Mononuclear cell (primary cell): ENCODE measurements around the gene RRAGA. TPM values are rescaled to one million over a fixed set of nuclear protein-coding genes. Genes with fewer than 3 reads are reported as not detected.
"Not testable (repeated sequence)": the region's sequence is repeated elsewhere in the genome, so short reads cannot be mapped to it uniquely, and the experiment has no call there.

Source experiments
- H3K27me3 ChIP-seq: 2 replicates; pipeline ENCODE4 v1.6.0; 2011; ENCODE audit warnings: low read length, control low read depth; ENCODE audit not compliant: insufficient read depth
- H3K4me1 ChIP-seq: 2 replicates; pipeline ENCODE4 v1.5.1; 2011; ENCODE audit warnings: mild to moderate bottlenecking, low read length, control low read depth; ENCODE audit not compliant: insufficient read depth
- H3K4me3 ChIP-seq: 2 replicates; pipeline ENCODE4 v1.5.1; 2011; ENCODE audit warnings: mild to moderate bottlenecking, low read length, moderate library complexity
- H3K9me3 ChIP-seq: 2 replicates; pipeline ENCODE4 v1.5.1; 2011; ENCODE audit warnings: low read depth, mild to moderate bottlenecking, control low read depth, low read length
- total RNA-seq: library from RNA; depleted of rRNA; stranded (reverse); fragments of >200 nt; gene quantifications from one replicate; pipeline ENCODE4 v1.2.3, GENCODE V29; 2012

RRAGA gene
- total RNA-seq, 1 donor = 24.2 TPM

GRCh38 chr9:19036611-19037010 is 12.6 kb upstream of the RRAGA start:
- no peaks in the 10 kb centered on the region for H3K4me1 ChIP-seq
- H3K27me3 ChIP-seq = no peaks in the 10 kb centered on the region
- H3K4me3 ChIP-seq = no peak overlapping the region
- H3K9me3 ChIP-seq = no peaks in the 10 kb centered on the region

- Histone ChIP-seq H3K4me1 (peaks cover 27% of the 10 kb centered on the region), H3K4me3 (peak overlapping the region; percentile 72), H3K27me3 (no peaks in the 10 kb centered on the region), H3K9me3 (no peaks in the 10 kb centered on the region)
Observed at GRCh38 chr9:19049917-19050636, 850 bp downstream of the RRAGA start.

- Histone ChIP-seq H3K4me3 (peak overlapping the region; percentile 72), H3K27me3 (no peaks in the 10 kb centered on the region), H3K4me1 (peaks cover 27% of the 10 kb centered on the region), H3K9me3 (no peaks in the 10 kb centered on the region)
Observed at GRCh38 chr9:19050637-19051591, 1.7 kb downstream of the RRAGA start.

GRCh38 chr9:19057033-19057432 is 7.8 kb downstream of the RRAGA start:
- H3K9me3 ChIP-seq = no peaks in the 10 kb centered on the region
- no peaks in the 10 kb centered on the region for H3K27me3 ChIP-seq
- no peak overlapping the region for H3K4me3 ChIP-seq
- H3K4me1 ChIP-seq = no peaks in the 10 kb centered on the region

- H3K9me3 ChIP-seq = no peaks in the 10 kb centered on the region
- H3K4me3 ChIP-seq = no peak overlapping the region
- H3K4me1 ChIP-seq = no peaks in the 10 kb centered on the region
- no peaks in the 10 kb centered on the region for H3K27me3 ChIP-seq
Observed at GRCh38 chr9:19074229-19074628, 25.0 kb downstream of the RRAGA start.

GRCh38 chr9:19074836-19075235 is 25.6 kb downstream of the RRAGA start:
- Histone ChIP-seq H3K4me3 (no peak overlapping the region), H3K9me3 (no peaks in the 10 kb centered on the region), H3K27me3 (no peaks in the 10 kb centered on the region), H3K4me1 (no peaks in the 10 kb centered on the region)

- Histone ChIP-seq H3K9me3 (no peaks in the 10 kb centered on the region), H3K4me1 (no peaks in the 10 kb centered on the region), H3K4me3 (no peak overlapping the region), H3K27me3 (no peaks in the 10 kb centered on the region)
Observed at GRCh38 chr9:19085295-19085694, 36.1 kb downstream of the RRAGA start.

GRCh38 chr9:19087106-19088000 is 38.1 kb downstream of the RRAGA start:
- Histone ChIP-seq H3K27me3 (no peaks in the 10 kb centered on the region), H3K4me1 (no peaks in the 10 kb centered on the region), H3K4me3 (no peak overlapping the region), H3K9me3 (no peaks in the 10 kb centered on the region)

- H3K4me3 ChIP-seq, H3K9me3 ChIP-seq, H3K27me3 ChIP-seq: not testable (repeated sequence)
- peaks cover 19% of the 10 kb centered on the region for H3K4me1 ChIP-seq
Observed at GRCh38 chr9:19097431-19097830, 48.2 kb downstream of the RRAGA start.

Other genes with a start within 250 kb of the RRAGA start
- gene SAXO1, start 16.2 kb upstream of the RRAGA start, total RNA-seq = 0.10 TPM
- 23.5 TPM for gene HAUS6, start 53.5 kb downstream of the RRAGA start, total RNA-seq
- gene PLIN2, start 78.1 kb downstream of the RRAGA start, total RNA-seq = 91.4 TPM
- 91.5 TPM for gene DENND4C, start 181.3 kb downstream of the RRAGA start, total RNA-seq